ENCODE data around the gene PILRA.
"Not testable (repeated sequence)": the region's sequence is repeated elsewhere in the genome, so short reads cannot be mapped to it uniquely, and the experiment has no call there.

Gene PILRA

DNA sequence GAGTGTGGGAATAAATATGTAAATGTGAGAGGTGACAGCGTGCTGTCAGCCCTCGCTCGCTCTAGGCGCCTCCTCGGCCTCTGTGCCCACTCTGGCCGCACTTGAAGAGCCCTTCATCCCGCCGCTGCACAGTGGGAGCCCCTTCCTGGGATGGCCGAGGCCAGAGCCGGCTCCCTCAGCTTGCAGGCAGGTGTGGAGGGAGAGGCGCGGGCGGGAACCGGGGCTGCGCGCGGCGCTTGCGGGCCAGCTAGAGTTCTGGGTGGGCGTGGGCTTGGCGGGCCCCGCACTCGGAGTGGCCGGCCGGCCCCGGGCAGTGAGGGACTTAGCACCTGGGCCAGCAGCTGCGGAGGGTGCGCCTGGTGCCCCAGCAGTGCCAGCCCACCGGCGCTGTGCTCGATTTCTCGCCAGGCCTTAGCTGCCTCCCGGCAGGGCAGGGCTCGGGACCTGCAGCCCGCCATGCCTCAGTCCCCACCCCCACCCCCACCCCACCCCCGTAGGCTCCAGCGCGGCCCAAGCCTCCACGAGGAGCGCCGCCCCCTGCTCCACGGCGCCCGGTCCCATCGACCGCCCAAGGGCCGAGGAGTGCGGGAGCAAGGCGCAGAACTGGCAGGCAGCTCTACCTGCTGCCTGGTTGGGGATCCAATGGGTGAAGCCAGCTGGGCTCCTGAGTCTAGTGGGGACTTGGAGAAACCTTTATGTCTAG lies 8.4 kb downstream of the PILRA start:
- not testable (repeated sequence) for DNase-seq

DNA sequence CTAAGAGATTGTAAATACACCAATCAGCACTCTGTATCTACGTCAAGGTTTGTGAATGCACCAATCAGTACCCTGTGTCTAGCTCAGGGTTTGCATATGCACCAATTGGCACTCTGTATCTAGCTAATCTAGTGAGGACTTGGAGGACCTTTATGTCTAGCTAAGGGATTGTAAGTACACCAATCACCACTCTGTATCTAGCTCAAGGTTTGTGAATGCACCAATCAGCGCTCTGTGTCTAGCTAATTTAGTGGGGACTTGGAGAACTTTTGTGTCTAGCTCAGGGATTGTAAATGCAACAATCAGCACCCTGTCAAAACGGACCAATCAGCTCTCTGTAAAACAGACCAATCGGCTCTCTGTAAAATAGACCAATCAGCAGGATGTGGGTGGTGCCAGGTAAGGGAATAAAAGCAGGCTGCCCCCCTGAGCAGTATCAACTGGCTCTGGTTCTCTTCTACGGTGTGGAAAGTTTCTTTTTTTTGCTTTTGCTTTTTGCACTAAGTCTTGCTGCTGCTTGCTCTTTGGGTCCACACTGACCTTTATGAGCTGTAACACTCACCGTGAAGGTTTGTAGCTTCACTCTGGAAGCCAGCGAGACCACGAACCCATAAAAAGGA lies 9.1 kb downstream of the PILRA start:
- not testable (repeated sequence) for DNase-seq

DNA sequence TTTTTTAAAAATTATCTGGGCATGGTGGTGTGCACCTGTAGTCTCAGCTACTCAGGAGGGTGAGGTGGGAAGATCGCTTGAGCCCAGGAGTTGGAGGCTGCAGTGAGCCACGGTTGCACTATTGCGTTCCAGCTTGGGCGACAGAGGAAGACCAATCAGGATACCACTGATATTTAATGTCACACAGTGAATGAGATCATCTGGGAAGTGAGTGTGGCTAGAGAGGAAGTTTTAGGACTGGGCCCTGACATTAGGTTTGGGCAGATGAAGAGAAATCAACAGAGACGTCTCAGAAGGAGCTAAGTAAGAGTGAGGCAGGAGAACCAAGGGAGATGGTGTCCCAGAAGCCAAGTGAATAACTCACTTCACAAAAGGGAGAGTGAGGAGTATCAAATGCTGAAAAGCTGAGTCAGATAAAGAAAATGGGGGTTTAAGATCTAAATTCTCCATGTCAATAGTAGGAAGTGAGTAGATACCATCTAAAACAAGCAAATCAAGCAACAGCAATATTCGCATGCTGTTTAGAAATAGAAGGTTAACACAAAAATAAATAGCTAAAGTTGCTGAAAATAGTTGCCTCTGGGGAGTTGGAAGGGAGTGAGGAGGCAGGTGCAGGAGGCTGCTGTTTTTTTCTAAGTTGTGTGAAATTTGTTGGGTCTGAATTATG lies 11.5 kb downstream of the PILRA start:
- no peak for DNase-seq

DNA sequence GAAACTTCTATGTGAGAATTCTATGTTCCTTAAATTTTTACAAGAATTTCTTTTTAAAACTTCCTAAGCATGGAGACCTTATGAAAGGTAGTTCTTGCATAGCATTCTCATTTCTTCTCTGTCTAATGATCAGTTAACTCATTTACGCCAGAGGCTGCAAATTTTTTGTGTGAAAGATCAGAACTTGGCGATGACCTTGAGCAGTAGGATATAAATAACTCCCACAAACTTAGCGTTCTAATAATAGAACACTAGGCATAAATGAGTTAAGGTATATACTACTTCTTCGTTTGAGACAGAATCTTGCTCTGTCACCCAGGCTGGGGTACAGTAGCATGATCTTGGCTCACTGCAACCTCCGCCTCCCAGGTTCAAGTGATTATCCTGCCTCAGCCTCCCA lies 13.7 kb downstream of the PILRA start:
- DNase-seq = no peak

DNA sequence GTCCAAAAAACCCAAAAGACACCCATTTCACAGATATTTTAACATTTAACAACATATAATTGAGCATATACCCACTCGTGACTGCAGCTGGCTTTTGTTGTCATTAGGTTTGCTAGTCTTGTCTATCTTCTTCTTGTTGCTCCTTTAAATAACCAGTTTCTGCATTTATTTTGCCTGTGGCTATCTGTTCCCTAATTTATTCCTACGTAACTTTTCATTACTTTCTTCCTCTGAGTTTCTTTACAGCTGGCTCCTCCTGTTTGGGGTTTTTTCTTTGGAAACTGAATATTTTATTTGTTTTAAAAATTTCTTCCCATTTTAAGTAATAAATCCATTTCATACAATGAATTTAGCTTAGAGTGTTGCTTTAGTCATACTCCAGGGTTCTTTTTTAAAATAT lies 14.4 kb downstream of the PILRA start:
- DNase-seq = no peak

DNA sequence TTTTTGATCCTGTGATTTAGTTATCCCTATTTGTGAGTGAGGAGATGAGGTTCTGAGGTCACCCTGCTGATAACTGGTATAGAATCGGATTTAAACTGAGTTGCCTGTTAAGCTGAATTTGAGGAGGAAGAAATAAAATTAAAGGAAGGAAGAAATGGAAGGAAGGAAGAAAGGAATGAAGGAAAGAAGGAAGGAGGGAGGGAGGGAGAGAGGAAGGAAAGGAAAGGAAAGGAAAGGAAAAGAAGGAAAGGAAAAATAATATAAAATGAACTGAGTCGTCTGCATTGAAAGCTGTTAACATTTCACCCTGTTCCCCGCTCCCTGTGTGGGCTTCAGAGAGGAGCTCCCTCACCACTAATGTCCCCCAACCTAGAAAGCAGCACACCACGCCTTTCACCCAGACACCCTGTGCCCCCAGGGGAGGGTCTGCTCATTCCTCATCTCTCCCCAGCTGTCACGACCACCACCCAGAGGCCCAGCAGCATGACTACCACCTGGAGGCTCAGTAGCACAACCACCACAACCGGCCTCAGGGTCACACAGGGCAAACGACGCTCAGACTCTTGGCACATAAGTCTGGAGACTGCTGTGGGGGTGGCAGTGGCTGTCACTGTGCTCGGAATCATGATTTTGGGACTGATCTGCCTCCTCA lies 16.3 kb downstream of the PILRA start:
- DNase-seq = no peak

DNA sequence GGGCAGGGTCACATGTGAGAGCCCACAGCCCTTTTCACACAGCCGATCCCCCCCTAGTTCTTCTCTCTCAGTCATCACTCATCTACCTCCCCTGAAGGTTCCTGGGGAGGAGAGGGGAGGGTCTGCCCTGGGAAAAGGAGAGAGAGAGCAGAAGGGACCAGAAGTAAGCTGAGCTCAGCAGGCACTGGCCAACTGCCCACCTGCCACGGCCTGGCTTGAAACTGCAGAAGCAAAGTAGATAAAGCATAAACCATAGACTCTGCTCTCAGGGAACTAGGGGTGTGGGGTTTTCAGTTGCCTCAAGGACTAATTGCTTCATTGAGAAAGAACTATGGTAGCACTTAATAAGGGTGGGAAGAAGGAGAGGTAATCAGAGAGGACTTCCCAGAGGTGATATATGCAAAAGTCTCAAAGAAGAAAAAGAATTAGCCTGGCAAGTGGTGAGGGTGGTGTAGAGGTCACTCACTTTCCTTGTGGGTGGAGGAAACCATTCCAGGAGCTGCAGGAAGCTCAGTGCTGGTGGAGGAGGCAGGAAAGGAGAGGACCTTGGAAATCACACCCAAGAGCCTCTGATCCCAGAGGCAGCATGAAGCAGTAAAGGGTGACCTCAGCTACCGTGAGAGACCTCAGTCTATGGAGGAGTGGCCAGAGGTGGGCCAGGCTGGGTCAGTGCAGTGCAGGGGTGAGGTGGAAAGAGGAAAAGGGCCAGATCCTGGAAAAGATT lies 17.2 kb downstream of the PILRA start:
- DNase-seq = no peak

DNA sequence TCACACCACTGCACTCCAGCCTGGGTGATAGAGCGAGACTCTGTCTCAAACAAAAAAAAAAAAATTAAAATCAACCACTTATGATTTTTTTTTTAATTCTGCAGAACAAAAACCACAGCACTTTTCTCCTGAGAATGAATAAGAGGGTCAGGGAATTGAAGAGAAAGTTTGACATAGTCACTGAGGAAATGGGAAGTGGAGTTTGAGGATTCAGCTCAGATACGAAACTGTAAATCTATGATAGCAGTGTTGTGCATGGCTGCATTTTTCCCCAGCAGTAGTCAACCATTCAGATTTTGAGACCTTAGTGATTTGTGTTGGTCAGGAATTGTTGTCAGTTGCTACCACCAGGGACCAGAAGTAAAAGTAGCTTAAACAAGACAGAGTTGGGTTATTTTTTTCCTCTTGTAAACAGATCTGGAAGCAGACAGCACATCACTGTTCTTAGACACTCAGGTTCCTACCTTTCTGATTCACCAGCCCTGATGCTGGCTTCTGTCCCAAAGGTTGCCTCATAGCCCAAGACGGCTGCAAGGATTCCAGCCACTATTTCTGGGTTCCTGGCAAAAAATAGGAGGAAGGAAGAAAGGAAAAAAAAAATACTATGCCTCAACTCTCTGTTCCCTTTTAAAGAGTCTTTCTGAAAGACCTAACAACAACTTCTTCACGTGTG lies 20.1 kb downstream of the PILRA start:
- no peak for DNase-seq

DNA sequence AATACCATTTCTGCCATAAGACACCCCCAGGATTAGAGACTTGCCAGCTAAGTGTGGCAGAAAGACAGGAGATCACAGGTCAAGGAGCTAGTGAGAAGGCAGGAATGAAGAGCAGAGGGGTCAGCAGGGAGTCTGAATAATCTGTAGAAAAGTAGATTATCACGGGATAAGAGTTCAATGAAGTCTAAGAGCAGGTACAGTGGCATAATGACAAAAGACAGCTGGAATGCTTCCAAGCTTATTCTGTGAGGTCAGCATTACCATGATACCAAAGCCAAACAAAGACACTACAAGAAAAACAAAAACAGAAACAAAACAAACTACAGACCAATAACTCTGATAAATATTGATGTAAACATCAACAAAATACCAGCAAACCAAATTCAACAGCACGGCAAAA lies 20.8 kb downstream of the PILRA start:
- DNase-seq = no peak

DNA sequence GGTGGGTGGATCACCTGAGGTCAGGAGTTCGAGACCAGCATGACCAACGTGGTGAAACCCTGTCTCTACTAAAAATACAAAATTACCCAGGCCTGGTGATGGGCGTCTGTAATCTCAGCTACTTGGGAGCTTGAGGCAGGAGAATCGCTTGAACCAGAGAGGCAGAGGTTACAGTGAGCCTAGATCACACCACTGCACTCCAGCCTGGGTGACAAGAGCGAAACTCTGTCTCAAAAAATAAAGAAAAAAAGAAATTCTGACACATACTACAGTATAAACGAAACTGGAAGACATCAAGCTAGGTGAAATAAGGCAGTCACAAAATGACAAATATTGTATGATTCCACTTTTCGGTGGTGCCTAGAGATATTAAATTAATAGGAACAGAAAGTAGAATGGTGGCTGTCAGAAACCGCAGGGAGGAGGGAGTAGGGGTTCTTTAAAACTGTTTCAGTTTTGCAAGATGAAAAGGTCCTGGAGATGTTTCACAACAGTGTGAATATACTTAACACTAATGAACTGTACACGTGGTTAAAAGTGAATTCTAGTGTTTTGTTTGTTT lies 23.2 kb downstream of the PILRA start:
- DNase-seq = no peak

DNA sequence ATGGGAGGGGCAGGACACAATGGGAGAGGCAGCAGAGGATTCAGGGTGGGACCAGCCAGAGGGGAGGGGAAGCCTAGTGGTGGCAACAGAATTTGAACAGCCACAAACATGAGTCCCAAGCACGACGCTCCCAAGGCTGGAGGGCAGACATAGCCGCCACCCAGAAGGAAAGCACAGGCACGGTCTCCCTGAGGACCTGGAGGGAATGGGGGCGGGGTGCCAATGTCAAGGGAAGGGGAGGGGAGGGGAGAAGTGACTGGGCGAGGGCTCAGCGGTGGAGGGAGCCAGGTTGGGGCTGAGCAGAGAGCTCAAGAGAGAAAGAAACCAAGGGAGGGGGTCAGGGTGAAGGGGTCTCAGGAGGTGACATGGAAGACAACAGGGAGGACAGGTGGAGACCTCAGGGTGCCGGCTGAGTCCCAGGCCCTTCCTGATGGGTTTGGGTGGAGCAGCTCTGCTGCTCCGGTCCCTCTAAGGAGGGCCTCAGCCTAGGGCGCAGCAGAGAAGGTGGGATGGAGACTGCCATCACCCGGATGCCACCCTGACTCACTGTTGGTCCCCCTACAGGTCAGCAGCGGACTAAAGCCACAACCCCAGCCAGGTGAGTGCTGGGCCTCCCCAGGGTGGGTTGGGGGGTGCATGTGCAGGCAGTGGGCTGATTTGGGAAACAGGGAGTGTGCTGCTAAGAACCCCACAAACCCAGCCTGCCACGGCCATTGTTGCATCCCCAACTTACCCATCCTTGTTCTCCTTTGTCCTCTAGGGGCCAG lies 24.2 kb downstream of the PILRA start:
- DNase-seq = no peak

DNA sequence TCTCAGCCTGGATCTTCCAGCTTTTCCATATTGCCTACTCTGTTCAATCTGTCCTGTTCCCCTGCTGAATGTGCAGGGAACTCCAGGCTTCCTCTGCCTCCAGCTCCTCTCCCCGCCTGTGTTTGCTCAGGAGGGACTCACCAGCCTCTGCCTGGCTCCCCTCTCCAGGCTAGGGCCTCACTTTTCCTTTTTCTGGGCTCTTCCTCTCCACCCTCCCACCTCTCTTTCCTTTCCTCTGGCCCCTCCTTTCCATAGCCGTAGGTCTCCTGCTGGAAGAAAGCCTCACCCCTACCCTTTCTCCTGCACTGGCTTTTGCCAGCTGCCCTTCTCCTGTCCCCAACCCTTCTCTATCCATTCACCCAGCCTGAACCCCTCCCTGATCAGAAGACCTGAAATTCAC lies 25.0 kb downstream of the PILRA start:
- no peak for DNase-seq

DNA sequence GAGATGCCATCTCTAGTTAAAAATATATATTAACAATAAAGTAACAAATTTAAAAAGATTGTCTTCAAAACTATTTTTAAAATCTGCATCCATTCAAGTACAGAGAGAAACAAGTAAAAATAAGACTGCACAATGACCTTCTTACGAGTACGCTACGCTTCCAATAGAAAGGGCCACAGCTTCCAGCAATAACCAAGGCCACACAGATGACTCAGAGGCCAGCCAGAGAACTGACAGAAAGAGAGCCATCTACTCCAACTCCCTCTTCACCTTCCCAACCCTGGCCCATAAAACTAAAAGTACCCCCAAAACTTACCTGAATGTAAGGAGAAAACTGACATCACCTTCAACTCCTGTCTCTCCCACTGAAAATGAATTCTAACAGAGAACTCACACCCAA lies 26.8 kb downstream of the PILRA start:
- no peak for DNase-seq

DNA sequence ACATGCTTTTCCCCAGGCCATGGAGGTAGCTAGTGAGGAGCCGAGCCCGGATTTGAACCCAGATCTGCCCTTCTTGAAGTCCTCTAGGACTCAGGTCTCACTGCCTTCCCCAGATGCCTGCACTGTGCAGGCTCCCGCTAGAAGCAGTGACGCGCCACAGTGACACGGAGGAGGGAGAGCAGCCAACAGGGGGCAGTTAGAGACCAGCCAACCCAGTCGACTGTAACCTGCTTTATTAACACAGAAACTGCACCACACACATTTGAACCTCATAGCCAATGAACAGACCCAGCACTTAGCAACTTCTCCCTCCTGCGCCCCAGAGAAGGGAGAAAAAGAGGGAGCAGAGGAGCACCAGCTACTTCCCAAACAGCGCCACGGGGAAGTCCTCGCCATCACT lies 27.4 kb downstream of the PILRA start:
- no peak for DNase-seq

DNA sequence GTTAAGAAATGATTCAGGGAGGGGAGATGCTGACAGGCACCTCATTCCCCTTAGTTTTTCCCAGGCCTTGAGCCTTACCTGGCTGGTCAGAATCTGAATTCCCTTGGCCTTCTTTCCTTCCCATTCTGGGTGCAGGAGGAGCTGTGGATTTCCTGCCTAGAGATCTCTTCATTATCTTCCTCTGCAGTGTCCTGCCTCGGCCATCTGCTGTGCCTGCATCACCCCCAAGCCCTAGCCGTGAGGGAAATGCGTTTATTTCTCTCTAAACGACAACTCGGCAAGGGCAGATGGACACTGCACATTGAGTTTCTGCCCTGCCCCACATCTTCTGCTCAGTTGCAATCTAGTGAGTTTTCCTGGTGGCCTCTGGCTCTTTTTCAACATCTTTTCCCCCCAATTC lies 28.5 kb downstream of the PILRA start:
- DNase-seq = no peak

DNA sequence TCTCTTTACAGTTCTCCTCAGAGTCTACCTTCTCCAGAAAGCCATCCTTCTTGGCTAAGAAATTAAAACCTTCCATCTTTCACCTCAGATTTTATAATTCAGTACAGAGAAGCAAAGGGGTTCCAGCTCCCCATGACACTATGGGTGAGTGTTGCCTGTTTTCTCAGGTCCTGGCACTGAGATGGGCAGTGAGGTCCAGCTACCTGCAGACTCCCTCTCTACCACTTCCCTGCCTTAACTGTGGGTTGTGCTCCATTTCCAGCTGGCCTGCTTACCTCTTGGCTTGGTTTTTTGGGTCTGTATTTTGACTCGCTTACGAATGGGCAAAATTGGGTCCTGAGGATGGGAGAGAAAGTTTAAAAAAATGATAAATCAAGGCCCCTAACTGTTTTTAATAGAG lies 29.0 kb downstream of the PILRA start:
- DNase-seq = no peak

DNA sequence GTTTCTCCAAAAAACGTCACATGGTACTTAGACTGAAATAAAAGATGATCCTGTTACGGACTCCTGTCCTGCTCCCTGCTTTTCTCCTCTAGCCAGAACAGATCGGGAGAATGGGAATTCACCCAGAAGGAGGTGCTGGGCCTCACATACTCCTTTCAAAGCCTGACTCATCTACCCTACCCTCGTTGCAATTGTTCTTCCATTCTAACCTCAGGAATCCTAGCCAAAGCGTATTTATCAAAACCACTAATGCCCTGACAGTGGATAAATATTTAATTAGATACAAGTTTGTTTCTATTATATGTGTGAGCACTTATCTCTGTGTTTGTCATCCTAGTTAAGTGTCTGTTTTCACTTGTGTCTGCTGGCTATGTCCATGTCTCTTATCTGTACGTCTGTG lies 33.5 kb downstream of the PILRA start:
- DNase-seq = no peak

DNA sequence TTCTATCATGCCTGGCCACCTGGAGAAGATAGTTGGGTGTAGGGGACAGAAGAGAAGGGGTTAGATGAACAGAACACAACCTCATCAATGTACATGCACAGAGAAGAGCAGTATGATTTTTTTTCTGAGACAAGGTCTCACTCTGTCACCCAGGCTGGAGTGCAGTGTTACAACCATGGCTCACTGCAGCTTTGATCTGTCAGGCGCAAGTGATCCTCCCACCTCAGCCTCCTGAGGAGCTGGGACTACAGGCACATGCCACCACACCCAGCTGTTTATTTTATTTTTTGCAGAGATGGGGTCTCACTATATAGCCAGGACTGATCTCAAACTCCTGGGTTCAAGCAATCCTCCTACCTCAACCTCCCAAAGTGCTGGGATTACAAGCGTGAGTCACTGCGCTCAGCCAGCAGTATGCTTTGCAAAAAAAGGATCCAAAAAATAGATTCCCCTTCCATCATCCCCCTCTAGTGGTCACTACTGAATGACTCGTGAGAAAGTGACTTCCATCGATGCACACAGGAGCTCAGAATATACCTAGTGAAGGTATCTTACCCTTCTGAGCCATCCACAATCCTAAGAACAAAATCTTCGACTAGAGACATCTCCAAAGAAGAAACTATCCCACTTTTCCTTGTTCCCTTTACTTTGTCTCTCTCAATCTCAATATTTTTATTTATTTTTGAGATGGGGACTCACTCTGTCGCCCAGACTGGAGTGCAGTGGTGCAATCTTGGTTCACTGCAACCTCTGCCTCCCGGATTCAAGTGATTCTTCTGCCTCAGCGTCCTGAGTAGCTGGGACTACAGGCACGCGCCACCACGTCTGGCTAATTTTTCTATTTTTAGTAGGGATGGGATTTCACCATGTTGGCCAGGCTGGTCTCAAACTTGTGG lies 34.2 kb downstream of the PILRA start:
- no peak for DNase-seq

DNA sequence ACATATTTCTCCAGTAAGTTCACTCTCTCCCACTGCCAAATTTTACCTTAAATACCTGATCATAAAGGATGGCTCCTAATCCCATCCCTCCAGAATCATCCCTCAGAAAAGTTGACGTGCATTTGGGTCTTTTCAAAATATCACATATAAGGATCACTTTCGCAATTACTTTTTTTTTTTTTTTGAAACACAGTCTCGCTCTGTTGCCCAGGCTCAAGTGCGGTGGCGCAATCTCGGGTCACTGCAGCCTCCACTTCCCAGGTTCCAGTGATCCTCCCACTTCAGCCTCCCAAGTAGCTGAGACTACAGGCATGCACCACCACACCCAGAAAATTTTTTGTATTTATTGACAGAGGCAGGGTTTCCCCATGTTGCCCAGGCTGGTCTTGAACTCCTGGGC lies 37.8 kb downstream of the PILRA start:
- DNase-seq = no peak

DNA sequence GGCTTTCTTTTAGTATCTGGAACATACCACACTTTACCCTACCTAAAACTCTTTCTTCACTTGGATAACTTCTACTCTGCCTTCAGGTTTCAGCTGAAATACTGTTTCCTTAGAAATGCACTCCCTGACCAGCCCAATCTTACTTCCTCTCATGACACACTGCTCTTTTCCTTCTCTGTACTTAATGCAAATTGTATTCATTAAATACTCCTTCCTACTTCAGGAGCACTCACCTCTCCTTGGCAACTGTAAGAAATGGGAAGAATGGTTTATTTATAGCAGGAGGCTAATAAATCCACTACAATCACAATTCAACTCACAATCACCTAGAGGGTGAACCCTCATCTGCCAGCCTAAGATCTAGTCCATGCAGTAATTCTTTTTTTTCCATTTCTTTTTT lies 40.1 kb downstream of the PILRA start:
- DNase-seq = no peak

Measured in effector CD8-positive, alpha-beta T cell (primary cell).